HepG2 (cell line): ENCODE measurements around the gene GDPGP1. TPM values are rescaled to one million over a fixed set of nuclear protein-coding genes. Genes with fewer than 3 reads are reported as not detected.

Source experiments
- ATAD3A ChIP-seq: sonication (generic); formaldehyde crosslinking; IDR thresholded peaks from 2 replicates; pipeline ENCODE4 v1.4.0; 2020; ENCODE audit warnings: missing genetic modification reagents
- CENPT ChIP-seq: sonication (generic); formaldehyde crosslinking; IDR thresholded peaks from 2 replicates; pipeline ENCODE4 v1.8.0; 2022; ENCODE audit warnings: low read depth, mild to moderate bottlenecking, moderate library complexity, missing genetic modification reagents
- ELF3 ChIP-seq: IDR thresholded peaks from 2 replicates; pipeline ENCODE4 v1.6.1; 2016; ENCODE audit warnings: missing genetic modification reagents, missing compliant biosample characterization
- MYC ChIP-seq: sonication (generic); formaldehyde crosslinking; IDR thresholded peaks from 2 replicates; pipeline ENCODE4 v1.9.0; 2021; ENCODE audit warnings: missing genetic modification reagents, borderline replicate concordance
- RFXANK ChIP-seq: IDR thresholded peaks from 2 replicates; pipeline ENCODE4 v1.6.1; 2016
- SALL1 ChIP-seq: sonication (generic); formaldehyde crosslinking; IDR thresholded peaks from 2 replicates; pipeline ENCODE4 v1.8.0; 2022; ENCODE audit warnings: mild to moderate bottlenecking, missing genetic modification reagents
- SP2 ChIP-seq: sonication (generic); formaldehyde crosslinking; IDR thresholded peaks from 2 replicates; pipeline ENCODE4 v1.5.1; 2020; ENCODE audit warnings: mild to moderate bottlenecking, missing genetic modification reagents
- TARDBP ChIP-seq: sonication (generic); formaldehyde crosslinking; IDR thresholded peaks from 2 replicates; pipeline ENCODE4 v1.8.0; 2022; ENCODE audit warnings: mild to moderate bottlenecking, missing genetic modification reagents
- ZIK1 ChIP-seq: sonication (generic); formaldehyde crosslinking; IDR thresholded peaks from 2 replicates; pipeline ENCODE4 v1.5.0; 2020; ENCODE audit warnings: mild to moderate bottlenecking, low read depth, missing genetic modification reagents, borderline replicate concordance
- ZNF543 ChIP-seq: sonication (generic); formaldehyde crosslinking; IDR thresholded peaks from 2 replicates; pipeline ENCODE4 v1.4.0; 2020; ENCODE audit warnings: mild to moderate bottlenecking, missing genetic modification reagents
- polyA plus RNA-seq, 8 experiments: library from polyadenylated mRNA; depleted of rRNA in 3 of 8; stranded (reverse) in 7 of 8; unstranded in 1 of 8; fragments of >200 nt; fragmentation: Illumina TruSeq in 4 of 8; extraction: Trizol in 4 of 8; gene quantifications; 2 replicates each; pipeline versions ENCODE4 v1.2.1 to v1.2.3, GENCODE V29; 2011 to 2016; ENCODE audit warnings: low read depth in 4 of 8, missing spikeins in 1 of 8, mixed read lengths in 1 of 8; ENCODE audit not compliant: insufficient read depth in 1 of 8
- total RNA-seq, 5 experiments: library from RNA; depleted of rRNA; stranded (reverse); fragments of >200 nt; fragmentation: Illumina TruSeq; extraction: Trizol; gene quantifications; 2 replicates each; pipeline ENCODE4 v1.2.3, GENCODE V29; 2016; ENCODE audit warnings: low read depth in 1 of 5
- TF ChIP-seq, protein P1 (sequence below): sonication (generic); formaldehyde crosslinking; conservative IDR thresholded peaks from 2 replicates; pipeline ENCODE4 v1.4.0; 2020; ENCODE audit warnings: mild to moderate bottlenecking, missing genetic modification reagents, moderate library complexity
- TF ChIP-seq, protein P2 (sequence below): sonication (generic); formaldehyde crosslinking; IDR thresholded peaks from 2 replicates; pipeline ENCODE4 v1.4.0; 2020; ENCODE audit warnings: missing genetic modification reagents
- TF ChIP-seq, protein P3 (sequence below): IDR thresholded peaks from 2 replicates; pipeline ENCODE4 v1.4.0; 2020; ENCODE audit warnings: mild to moderate bottlenecking, missing genetic modification reagents

The GDPGP1 gene
- total and polyA plus RNA-seq, 2 of the 13 experiments (the other 11 are each of a cell fraction or from before 2014, with no cell fraction given) = 1.5 to 4.3 TPM

DNA sequence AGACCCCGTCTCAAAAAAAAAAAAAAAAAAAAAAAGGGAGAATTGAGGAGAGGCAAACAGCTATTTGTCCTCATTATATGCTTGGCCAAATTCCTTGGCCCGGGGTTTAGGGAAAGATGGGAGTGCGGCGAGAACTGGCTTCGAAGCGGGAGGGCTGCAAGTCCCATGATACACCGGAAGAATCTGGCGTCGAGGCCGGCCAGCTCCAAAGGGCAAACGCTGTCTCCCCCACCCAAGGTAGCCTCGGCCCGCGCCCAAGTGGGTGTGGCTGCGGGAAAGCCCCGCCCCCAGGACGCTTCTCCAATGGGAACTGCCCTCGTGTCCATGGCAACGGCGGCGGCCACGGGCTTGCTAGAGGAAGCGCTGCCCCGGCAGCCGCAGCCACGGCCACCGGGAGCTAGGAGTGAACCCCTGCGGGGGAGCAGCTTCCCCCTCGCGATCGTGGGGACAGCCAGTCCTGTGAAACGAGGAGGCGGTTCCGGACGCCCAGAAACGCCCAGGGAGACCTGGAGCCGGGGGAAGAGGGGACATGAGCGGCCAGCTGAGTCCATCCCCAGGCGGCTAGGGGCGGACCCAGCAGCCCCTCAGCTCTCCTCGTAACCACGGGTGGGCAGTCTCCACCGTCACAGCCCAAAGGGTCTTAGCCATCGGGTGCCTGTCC, 15.3 kb downstream of the GDPGP1 start, which contains the start of gene TTLL13 (continued):
- TF ChIP-seq, protein P1, sequence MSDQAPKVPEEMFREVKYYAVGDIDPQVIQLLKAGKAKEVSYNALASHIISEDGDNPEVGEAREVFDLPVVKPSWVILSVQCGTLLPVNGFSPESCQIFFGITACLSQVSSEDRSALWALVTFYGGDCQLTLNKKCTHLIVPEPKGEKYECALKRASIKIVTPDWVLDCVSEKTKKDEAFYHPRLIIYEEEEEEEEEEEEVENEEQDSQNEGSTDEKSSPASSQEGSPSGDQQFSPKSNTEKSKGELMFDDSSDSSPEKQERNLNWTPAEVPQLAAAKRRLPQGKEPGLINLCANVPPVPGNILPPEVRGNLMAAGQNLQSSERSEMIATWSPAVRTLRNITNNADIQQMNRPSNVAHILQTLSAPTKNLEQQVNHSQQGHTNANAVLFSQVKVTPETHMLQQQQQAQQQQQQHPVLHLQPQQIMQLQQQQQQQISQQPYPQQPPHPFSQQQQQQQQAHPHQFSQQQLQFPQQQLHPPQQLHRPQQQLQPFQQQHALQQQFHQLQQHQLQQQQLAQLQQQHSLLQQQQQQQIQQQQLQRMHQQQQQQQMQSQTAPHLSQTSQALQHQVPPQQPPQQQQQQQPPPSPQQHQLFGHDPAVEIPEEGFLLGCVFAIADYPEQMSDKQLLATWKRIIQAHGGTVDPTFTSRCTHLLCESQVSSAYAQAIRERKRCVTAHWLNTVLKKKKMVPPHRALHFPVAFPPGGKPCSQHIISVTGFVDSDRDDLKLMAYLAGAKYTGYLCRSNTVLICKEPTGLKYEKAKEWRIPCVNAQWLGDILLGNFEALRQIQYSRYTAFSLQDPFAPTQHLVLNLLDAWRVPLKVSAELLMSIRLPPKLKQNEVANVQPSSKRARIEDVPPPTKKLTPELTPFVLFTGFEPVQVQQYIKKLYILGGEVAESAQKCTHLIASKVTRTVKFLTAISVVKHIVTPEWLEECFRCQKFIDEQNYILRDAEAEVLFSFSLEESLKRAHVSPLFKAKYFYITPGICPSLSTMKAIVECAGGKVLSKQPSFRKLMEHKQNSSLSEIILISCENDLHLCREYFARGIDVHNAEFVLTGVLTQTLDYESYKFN (CRISPR knock-in tag) = peak; percentile 71
- no peak for TF ChIP-seq ZNF543 (CRISPR knock-in tag)
- TF ChIP-seq ATAD3A = no peak
- TF ChIP-seq, protein P2, sequence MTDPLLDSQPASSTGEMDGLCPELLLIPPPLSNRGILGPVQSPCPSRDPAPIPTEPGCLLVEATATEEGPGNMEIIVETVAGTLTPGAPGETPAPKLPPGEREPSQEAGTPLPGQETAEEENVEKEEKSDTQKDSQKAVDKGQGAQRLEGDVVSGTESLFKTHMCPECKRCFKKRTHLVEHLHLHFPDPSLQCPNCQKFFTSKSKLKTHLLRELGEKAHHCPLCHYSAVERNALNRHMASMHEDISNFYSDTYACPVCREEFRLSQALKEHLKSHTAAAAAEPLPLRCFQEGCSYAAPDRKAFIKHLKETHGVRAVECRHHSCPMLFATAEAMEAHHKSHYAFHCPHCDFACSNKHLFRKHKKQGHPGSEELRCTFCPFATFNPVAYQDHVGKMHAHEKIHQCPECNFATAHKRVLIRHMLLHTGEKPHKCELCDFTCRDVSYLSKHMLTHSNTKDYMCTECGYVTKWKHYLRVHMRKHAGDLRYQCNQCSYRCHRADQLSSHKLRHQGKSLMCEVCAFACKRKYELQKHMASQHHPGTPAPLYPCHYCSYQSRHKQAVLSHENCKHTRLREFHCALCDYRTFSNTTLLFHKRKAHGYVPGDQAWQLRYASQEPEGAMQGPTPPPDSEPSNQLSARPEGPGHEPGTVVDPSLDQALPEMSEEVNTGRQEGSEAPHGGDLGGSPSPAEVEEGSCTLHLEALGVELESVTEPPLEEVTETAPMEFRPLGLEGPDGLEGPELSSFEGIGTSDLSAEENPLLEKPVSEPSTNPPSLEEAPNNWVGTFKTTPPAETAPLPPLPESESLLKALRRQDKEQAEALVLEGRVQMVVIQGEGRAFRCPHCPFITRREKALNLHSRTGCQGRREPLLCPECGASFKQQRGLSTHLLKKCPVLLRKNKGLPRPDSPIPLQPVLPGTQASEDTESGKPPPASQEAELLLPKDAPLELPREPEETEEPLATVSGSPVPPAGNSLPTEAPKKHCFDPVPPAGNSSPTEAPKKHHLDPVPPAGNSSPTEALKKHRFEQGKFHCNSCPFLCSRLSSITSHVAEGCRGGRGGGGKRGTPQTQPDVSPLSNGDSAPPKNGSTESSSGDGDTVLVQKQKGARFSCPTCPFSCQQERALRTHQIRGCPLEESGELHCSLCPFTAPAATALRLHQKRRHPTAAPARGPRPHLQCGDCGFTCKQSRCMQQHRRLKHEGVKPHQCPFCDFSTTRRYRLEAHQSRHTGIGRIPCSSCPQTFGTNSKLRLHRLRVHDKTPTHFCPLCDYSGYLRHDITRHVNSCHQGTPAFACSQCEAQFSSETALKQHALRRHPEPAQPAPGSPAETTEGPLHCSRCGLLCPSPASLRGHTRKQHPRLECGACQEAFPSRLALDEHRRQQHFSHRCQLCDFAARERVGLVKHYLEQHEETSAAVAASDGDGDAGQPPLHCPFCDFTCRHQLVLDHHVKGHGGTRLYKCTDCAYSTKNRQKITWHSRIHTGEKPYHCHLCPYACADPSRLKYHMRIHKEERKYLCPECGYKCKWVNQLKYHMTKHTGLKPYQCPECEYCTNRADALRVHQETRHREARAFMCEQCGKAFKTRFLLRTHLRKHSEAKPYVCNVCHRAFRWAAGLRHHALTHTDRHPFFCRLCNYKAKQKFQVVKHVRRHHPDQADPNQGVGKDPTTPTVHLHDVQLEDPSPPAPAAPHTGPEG (CRISPR knock-in tag) = peak; percentile 68; the same call in 1 of the 2 replicates
- 0 out of 2 replicates have a peak, but pooled peaks have one; percentile 47 for TF ChIP-seq CENPT (CRISPR knock-in tag)
- TF ChIP-seq TARDBP (CRISPR knock-in tag) = 0 out of 2 replicates have a peak, but pooled peaks have one; percentile 27
- peak; percentile 61; the same call in 1 of the 2 replicates for TF ChIP-seq ELF3 (CRISPR knock-in tag)
- TF ChIP-seq, protein P3, sequence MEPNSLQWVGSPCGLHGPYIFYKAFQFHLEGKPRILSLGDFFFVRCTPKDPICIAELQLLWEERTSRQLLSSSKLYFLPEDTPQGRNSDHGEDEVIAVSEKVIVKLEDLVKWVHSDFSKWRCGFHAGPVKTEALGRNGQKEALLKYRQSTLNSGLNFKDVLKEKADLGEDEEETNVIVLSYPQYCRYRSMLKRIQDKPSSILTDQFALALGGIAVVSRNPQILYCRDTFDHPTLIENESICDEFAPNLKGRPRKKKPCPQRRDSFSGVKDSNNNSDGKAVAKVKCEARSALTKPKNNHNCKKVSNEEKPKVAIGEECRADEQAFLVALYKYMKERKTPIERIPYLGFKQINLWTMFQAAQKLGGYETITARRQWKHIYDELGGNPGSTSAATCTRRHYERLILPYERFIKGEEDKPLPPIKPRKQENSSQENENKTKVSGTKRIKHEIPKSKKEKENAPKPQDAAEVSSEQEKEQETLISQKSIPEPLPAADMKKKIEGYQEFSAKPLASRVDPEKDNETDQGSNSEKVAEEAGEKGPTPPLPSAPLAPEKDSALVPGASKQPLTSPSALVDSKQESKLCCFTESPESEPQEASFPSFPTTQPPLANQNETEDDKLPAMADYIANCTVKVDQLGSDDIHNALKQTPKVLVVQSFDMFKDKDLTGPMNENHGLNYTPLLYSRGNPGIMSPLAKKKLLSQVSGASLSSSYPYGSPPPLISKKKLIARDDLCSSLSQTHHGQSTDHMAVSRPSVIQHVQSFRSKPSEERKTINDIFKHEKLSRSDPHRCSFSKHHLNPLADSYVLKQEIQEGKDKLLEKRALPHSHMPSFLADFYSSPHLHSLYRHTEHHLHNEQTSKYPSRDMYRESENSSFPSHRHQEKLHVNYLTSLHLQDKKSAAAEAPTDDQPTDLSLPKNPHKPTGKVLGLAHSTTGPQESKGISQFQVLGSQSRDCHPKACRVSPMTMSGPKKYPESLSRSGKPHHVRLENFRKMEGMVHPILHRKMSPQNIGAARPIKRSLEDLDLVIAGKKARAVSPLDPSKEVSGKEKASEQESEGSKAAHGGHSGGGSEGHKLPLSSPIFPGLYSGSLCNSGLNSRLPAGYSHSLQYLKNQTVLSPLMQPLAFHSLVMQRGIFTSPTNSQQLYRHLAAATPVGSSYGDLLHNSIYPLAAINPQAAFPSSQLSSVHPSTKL (CRISPR knock-in tag) = 0 out of 2 replicates have a peak, but pooled peaks have one; percentile 28
- peak; percentile 14; the same call in 1 of the 2 replicates for TF ChIP-seq MYC (CRISPR knock-in tag)
- peak; percentile 39; the same call in 1 of the 2 replicates for TF ChIP-seq ZIK1 (CRISPR knock-in tag)
- TF ChIP-seq SP2 (CRISPR knock-in tag) = peak; percentile 64
- peak; percentile 59; the same call in 1 of the 2 replicates for TF ChIP-seq SALL1
- TF ChIP-seq RFXANK (CRISPR knock-in tag) = peak; percentile 26; the same call in 1 of the 2 replicates
